IMR-90 (cell line): ENCODE data around the gene NUP43.

Experiments
- BHLHE40 ChIP-seq: fragments of 150-350 bp; IDR thresholded peaks from 2 replicates; pipeline ENCODE4 v1.6.1; 2016; ENCODE audit warnings: mild to moderate bottlenecking, low read depth, low read length
- CHD1 ChIP-seq: IDR thresholded peaks from 2 replicates; pipeline ENCODE4 v1.6.1; 2012; ENCODE audit warnings: low read depth, low read length, improper control_type of control experiment
- MAZ ChIP-seq: IDR thresholded peaks from 2 replicates; pipeline ENCODE4 v1.6.1; 2012; ENCODE audit warnings: low read depth, mild to moderate bottlenecking, low read length, improper control_type of control experiment, moderate library complexity, borderline replicate concordance
- POLR2A ChIP-seq: IDR thresholded peaks from 2 replicates; pipeline ENCODE4 v1.6.1; 2012; ENCODE audit warnings: mild to moderate bottlenecking, low read depth, low read length
- RAD21 ChIP-seq: IDR thresholded peaks from 2 replicates; pipeline ENCODE4 v1.6.1; 2012; ENCODE audit warnings: low read length, improper control_type of control experiment
- RFX5 ChIP-seq: IDR thresholded peaks from 2 replicates; pipeline ENCODE4 v1.8.0; 2012; ENCODE audit warnings: low read depth, mild to moderate bottlenecking, low read length, moderate library complexity
- SMC3 ChIP-seq: fragments of 150-350 bp; IDR thresholded peaks from 2 replicates; pipeline ENCODE4 v1.6.1; 2016; ENCODE audit warnings: low read depth, mild to moderate bottlenecking, antibody characterized with exemption, low read length, moderate library complexity
- TF ChIP-seq, protein P1 (sequence below): conservative IDR thresholded peaks from 2 replicates; pipeline ENCODE4 v1.5.1; 2012; ENCODE audit warnings: mild to moderate bottlenecking, low read depth, low read length, improper control_type of control experiment
- TF ChIP-seq, protein P2 (sequence below): fragments of 150-350 bp; IDR thresholded peaks from 2 replicates; pipeline ENCODE4 v1.6.1; 2016; ENCODE audit warnings: low read depth, mild to moderate bottlenecking, low read length, moderate library complexity, borderline replicate concordance
- TF ChIP-seq, protein P3 (sequence below): fragments of 150-350 bp; IDR thresholded peaks from 2 replicates; pipeline ENCODE4 v1.6.1; 2017; ENCODE audit warnings: mild to moderate bottlenecking, antibody characterized with exemption, low read length, low read depth

DNA sequence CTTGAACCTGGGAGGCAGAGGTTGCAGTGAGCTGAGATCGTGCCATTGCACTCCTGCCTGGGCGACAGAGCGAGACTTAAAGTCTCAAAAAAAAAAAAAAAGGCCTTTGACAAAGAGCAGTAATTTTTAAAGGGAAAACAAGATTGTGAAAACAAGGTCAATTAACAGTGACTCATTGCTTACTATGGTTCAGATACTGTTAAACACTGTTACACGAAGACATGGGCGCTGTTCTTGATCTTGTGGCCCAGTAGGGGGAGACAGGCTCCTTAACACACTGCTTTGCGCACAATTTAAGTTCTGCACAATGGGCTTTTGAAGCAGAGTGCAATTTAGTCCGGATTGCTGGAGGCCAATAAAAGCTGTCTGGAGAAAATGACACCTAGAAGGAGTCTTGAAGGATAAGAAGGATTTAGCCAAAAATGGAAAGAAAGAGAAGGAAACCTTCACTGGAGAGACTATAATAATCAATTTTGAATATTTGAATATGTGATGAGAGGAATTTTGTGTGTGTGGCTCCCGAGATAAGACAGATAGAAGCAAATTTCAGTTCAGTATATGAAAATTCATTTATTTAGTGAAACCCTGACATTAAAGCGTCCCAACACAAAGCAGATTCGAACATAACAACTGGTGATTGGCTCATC, 22.4 kb downstream of the NUP43 start:
- TF ChIP-seq POLR2A: no peak
- TF ChIP-seq, protein P1, sequence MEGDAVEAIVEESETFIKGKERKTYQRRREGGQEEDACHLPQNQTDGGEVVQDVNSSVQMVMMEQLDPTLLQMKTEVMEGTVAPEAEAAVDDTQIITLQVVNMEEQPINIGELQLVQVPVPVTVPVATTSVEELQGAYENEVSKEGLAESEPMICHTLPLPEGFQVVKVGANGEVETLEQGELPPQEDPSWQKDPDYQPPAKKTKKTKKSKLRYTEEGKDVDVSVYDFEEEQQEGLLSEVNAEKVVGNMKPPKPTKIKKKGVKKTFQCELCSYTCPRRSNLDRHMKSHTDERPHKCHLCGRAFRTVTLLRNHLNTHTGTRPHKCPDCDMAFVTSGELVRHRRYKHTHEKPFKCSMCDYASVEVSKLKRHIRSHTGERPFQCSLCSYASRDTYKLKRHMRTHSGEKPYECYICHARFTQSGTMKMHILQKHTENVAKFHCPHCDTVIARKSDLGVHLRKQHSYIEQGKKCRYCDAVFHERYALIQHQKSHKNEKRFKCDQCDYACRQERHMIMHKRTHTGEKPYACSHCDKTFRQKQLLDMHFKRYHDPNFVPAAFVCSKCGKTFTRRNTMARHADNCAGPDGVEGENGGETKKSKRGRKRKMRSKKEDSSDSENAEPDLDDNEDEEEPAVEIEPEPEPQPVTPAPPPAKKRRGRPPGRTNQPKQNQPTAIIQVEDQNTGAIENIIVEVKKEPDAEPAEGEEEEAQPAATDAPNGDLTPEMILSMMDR: peak; percentile 70
- no peak for TF ChIP-seq BHLHE40
- peak; percentile 55 for TF ChIP-seq SMC3
- no peak for TF ChIP-seq RFX5
- TF ChIP-seq RAD21: peak; percentile 69
- TF ChIP-seq MAZ: no peak
- TF ChIP-seq, protein P2, sequence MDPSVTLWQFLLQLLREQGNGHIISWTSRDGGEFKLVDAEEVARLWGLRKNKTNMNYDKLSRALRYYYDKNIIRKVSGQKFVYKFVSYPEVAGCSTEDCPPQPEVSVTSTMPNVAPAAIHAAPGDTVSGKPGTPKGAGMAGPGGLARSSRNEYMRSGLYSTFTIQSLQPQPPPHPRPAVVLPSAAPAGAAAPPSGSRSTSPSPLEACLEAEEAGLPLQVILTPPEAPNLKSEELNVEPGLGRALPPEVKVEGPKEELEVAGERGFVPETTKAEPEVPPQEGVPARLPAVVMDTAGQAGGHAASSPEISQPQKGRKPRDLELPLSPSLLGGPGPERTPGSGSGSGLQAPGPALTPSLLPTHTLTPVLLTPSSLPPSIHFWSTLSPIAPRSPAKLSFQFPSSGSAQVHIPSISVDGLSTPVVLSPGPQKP: no peak
- TF ChIP-seq, protein P3, sequence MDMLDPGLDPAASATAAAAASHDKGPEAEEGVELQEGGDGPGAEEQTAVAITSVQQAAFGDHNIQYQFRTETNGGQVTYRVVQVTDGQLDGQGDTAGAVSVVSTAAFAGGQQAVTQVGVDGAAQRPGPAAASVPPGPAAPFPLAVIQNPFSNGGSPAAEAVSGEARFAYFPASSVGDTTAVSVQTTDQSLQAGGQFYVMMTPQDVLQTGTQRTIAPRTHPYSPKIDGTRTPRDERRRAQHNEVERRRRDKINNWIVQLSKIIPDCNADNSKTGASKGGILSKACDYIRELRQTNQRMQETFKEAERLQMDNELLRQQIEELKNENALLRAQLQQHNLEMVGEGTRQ: no peak
- no peak for TF ChIP-seq CHD1
